Cerebellar nuclear complex (tissue), 1 donor: ENCODE measurements around the gene DLEC1.
"Not testable (repeated sequence)": the region's sequence is repeated elsewhere in the genome, so short reads cannot be mapped to it uniquely, and the experiment has no call there.

Source experiments
- DNase-seq, 2 experiments: peaks; one replicate each; lab custom pipeline; 2025; lab: John Stamatoyannopoulos, UW

The DLEC1 gene

DNA sequence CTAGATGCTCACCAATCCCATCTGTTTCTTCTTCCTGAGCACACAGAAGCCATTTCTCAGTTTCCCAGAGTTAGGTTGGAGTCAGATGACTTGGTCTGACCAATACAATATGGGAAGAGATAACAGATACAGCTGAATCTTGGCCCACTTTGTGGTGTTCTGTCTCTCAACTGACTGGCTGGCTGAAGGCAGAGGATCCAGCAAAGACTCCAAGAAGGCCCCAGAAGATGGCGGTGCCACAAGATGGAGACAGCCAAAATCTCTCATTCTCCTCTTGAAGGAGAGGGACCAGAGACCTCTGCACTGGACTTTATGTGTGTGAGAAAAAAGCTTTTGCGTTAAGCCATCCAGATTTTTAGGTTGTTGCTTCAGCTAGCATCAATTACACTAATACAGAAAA, 118.1 kb downstream of the DLEC1 start:
- no peak for DNase-seq

DNA sequence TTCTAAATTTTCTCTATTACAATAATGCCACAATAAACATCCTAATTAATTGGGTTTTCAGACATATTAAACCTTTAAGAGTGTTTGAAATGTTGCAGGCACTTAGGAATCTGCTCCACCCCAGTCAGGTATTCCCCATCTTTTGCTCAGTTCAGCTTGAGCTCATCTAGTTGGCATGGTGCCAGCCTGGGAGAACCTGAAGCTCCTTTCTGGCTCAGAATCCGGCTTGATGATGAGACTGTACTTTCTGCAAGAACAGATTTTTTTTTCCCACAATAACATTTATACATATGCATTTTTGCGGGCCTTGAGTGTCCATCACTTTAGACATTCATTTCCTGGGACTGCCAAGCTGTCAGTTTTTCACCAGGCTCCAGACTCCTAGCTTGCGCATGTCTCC, 118.6 kb downstream of the DLEC1 start:
- no peak for DNase-seq

DNA sequence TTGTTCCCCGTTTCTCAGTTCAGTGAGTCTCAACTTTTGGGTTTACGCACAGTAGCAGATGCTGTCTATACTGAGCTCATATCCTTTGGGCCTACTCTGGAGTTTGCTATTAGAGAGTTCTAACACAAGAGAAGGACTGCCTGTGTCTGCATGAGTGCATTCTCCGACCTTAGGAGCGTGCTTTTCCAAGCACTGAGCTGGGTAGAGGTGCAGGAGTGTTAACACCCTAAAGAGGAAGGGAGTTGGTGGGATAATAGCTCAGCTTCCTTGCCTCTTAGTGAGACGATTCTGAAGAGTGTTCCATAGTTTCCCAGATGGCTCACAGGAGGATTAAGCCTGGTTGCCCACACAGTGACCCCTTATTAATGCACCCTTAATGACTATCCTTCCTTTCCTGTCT, 119.5 kb downstream of the DLEC1 start:
- no peak for DNase-seq

DNA sequence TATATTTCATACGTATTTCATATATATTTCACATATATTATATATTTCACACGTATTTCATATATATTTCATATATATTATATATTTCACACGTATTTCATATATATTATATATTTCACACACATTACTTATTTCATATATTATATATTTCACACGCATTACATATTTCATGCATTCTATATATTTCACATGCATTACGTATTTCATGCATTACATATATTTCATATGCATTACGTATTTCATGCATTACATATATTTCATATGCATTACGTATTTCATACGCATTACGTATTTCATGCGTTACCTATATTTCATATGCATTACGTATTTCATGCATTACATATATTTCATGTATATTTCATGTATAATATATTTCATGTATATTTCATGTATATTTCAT, 121.7 kb downstream of the DLEC1 start:
- not testable (repeated sequence) for DNase-seq

DNA sequence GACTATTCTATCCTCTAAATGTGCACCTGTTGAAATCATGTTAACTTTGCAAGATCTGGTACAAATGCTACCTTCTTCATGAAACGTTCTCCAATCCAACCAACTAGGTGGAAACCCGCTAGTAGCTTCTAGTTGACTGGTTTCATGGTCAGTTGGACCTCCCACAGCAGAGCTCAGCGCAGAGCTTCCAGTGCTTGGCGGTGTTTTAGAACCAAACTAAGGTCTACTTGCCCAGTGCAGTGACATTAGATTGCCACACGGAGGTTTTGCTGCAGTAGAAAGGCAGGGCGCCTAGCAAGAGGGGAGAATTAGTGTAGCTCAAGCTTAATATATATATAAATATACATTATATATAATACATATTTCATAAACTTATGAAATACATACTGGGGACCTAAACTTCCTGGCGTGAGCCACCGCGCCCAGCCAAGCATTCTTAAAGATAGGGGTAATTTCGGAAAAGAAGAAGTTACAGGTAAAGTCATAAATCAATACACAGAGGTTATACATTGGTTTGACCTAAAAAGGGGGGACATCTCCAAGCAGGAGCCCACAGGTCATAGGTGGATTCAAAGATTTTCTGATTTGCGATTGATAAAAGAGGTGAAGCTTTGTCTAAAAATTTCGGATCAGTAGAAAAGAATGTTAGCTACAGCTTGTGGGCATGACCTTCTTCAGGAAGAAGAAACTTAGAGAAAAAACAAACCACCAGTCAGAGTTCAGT, 124.3 kb downstream of the DLEC1 start:
- DNase-seq = no peak

DNA sequence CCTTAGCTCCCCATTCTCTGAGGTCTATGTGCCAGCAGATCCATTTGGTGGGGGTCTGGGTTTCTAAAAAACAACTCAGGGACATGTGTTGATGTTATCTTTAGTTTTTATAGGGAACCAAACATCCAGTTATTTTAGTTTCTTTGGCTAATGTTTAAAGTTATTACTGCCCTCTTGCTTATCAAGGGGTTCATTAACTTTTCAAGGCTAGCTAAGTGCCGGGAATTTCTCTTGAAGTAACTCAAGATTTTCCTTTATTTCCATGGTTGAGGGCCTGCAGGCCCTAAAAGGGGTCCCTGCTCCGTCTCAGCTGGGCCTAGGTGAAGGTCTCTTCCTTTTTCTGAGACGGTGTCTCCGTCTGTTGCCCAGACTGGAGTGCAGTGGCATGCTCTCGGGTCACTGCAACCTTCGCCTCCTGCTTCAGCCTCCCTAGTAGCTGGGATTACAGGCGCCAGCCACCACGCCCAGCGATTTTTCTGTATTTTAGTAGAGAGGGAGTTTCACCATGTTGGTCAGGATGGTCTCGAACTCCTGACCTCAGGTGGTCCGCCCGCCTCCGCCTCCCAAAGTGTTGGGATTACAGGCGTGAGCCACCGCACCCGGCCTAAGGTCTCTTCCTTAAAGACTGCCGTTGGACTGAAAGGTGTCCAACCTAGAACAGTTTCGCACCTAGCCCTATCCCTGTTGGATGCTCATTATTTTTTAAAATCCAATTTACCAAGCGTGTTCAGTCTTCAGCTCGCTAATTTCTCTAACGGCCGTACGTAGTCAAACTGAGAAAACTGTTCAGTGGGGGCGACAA, 125.0 kb downstream of the DLEC1 start:
- no peak for DNase-seq

DNA sequence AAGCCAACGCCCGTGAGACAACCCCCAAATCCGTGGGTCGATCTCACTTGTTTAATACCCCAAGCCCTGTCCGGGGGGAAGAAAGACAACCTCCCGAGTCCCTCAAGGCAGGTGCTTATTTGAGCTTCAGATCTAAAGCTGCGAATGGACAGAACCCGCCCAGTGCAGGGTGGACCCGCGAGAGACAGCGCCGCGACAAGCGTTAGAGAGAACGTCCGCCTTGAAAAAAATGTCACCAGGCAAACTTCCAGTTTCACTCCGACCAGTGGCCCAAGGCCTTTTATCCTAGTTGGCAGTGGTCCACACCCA, 125.6 kb downstream of the DLEC1 start:
- no peak for DNase-seq

DNA sequence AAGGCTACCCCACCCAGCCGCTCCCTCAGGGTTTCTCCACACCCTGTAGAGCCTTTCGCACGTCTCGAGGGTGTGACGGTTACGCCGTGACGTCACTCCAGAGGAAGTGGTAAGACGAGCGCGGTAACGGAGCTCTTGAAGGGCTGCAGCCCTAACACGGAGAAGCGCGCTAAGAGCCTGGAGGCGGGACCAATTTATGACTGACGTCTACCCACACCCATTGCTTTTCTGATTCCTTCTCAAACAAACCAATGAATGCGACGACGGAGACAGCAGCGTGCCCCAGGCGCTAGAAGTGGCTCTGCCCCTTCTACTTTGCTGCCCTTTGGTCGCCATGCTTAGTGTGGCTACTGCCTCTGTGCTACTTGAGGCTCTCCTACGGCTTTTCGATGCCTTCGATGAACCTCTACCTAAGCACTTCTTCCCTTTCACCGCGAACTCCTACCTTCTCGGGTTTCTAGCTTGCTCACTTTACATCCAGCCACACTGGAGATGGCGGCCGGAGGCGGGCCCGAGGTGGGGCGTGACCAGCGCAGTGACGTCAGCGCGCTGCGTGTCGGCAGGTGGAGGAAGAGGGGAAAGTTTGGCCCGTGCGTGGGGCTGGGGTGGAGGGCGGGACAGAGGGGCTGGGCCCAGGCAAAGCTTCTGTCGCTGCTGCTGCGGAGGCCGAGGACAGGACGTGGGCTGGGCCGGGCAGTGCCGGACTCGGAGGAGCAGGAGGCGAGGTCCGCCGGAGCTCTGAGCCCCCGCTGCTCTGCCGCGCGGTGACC, 126.1 kb downstream of the DLEC1 start, which contains the start of gene OXSR1:
TSS of gene OXSR1 (plus strand) at position 586 of the 770 bp plus-strand sequence. CDS start 340 bp downstream, outside the sequence.
- DNase-seq = peak; percentile 94 to 97

DNA sequence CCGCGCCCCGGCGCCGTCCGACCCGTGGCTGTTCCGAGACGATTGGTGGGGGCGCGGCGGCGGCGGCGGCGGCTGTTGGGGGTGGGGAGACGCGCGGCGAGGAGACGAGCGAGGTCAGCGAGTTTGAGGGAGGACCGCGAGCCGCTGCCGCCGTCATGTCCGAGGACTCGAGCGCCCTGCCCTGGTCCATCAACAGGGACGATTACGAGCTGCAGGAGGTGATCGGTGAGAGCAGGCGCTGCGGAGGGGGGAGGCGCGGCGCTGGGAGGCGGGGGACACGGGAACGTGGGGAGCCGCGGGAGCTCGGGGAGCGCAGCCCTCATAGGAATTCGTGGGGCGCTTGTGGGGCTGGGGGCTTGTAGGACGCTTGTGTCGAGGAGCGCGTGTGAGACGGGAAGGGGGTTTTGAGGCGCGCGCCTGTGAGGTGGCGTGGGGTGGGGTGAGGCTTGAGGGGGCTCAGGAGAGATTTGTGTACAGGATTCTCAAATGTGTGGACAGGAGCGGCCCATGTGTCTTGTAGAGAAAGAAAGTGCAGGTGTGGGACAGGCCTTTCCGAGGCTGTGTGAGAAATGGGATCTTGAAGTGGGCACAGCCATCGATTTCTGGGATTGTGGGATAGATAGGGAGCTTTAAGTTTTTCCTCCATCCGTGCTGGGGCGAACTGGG, 126.8 kb downstream of the DLEC1 start:
- no peak for DNase-seq

DNA sequence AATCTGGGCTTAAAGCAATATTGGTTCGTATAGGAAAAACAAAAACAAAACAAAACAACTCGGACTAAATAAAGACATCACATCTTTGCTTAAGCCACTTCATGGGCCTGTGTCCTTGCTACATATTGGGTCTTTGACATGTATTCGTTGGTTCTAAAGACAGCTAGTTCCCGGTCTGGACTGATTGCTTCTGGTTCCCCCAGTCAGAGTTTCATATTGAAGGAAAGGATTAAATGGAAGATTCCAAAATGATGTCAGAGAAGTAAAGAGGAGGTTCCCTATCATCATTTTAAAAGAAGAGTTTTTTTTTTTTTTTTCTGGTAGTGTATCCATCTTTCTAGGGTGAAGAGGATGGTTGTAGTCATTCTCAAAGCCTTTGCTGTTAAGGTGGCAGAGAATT, 128.6 kb downstream of the DLEC1 start:
- DNase-seq = no peak

DNA sequence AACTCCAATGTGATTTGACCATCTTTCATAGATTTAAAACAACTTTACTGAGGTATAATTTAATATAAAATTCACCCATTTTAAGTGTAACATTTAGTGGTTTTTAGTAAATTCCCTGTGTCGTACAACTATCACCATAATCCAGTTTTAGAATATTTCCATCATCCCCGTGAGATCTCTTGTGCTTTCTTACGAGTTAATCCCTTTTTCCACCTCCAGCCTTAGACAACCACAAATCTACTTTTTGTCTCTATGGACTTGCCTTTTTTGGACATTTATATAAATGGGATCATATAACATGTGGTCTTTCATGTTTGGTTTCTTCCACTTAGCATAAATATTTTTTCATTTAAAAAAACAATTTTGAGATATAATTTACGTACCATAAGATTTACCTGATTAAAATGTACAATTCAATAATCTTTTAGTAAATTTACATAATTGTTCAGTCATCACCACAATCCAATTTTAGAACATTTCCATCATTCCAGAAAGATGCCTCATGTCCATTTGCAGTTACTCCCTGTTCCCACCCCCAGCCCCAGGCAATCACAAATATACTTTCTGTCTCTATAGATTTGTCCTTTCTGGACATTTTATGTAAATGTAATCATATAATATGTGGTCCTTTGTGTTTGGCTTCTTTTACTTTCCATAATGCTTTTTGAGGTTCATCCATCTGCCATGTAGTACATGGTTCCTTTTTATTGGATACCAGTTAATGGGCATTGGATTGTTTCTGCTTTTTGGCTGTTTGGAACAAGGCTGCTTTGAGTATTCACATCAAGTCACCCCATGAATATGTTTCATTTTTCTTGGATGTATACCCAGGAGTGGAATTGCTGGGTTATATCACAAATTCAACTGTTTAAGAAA, 129.4 kb downstream of the DLEC1 start:
- no peak for DNase-seq

DNA sequence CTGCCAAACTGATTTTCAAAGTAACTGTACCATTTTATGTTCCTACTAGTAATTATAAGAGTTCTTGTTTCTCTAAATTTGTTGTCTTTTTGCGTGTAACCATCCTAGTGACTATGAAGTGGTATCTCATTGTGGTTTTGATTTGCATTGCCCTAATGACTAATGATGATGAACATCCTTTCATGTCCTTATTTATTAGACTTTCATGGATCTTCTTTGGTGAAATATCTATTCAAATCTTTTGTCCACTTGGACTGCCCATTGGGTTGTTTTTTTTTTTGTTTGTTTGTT, 130.0 kb downstream of the DLEC1 start:
- no peak for DNase-seq

DNA sequence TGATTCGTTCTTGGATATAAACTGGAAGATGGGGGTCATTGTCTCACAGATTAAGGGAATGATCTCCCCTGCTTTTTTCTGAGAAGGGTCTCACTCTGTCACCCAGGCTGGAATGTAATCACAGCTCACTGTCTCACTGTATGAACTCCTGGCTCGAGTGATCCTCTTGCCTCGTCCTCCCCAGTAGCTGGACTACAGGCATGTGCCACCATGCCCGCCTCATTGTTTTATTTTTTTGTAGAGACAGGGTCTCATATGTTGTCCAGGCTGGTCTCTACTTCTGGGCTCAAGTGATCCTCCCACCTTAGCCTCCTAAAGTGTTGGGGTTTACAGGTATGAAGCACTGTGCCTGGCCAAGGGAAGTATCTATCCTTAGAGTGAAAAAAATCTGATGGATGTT, 131.7 kb downstream of the DLEC1 start:
- no peak for DNase-seq

DNA sequence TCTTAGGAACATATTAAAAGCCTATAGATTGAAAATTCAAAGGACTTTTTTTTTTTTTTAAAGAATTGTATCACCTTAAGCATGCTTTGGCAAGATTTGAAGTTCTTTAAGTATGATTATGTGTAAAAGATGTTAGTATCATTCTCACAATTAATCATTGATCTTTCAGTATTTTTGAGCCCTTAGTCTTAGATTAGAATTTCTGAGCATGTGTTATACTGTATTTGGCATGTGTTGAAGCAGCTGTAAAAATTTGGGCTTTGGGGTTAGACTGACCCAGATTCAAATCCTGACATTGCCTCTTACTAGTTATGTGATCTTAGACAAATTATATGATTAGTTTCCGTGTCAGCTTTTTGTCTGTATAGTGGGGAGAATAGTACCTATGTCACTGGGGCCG, 132.6 kb downstream of the DLEC1 start:
- DNase-seq = no peak
